IPS DF 4.7 (cell line): ENCODE measurements around the gene WDR91.

Experiments used
- DNase-seq: peaks from one replicate; pipeline ENCODE4 v3.0.0-alpha.2; 2013; ENCODE audit warnings: low spot score; ENCODE audit errors: extremely low read depth

Gene WDR91

DNA sequence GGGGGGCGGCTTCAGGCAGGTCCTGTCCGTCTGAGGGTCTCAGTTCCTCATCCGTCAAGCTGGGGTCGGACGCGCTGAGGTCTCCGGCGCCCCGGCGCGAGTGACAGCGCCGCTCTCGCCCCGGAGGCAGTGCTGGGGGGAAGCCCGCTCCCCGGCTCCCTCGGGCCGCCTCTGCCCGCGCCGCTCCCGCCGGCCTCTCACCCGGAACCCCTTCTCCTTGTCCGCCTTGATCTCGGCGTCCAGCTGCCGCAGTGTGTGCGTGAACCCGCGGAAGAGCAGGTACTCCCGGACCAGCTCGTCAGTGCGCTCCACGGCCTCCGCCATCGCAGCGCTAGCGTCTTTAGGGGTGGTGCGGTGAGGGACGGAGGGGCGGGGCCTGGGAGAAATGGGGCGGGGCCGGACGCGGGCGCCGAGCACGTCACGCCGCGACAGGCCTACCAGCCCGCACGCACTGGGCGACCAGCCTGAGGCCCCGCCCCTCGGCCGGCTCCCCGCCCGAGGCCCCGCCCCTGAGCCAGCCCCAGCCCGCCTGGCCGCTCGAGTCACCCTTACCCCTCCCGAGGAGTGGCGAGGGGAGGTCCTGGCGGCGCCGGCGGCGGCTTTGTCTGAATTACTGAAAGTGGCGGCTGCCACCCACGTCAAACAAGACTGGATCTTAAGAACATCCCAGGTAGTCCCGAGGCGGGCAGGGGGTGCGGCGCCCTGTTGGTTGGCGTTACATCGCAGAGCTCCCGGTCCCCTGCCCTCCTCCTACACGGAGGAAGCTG, at the start of gene WDR91:
TSS of gene WDR91 (minus strand) at position 348 of the 767 bp plus-strand sequence. CDS start at position 324, 24 bp downstream.
- no peak for DNase-seq

- no peak for DNase-seq
These were observed 49.1 kb upstream of the WDR91 start for GRCh38 chr7:135260470-135260869.

- no peak for DNase-seq
These were observed 48.4 kb upstream of the WDR91 start for GRCh38 chr7:135259702-135260101.

- DNase-seq: no peak
These were observed 47.3 kb upstream of the WDR91 start for GRCh38 chr7:135258585-135258984.

- no peak for DNase-seq
These were observed 46.5 kb upstream of the WDR91 start for GRCh38 chr7:135257790-135258189.

- no peak for DNase-seq
These were observed 42.8 kb upstream of the WDR91 start for GRCh38 chr7:135253851-135254771.

- DNase-seq: no peak
These were observed 40.4 kb upstream of the WDR91 start for GRCh38 chr7:135251496-135252391.

GRCh38 chr7:135248546-135248945, 37.2 kb upstream of the WDR91 start:
- no peak for DNase-seq

GRCh38 chr7:135247746-135248471, 36.6 kb upstream of the WDR91 start:
- no peak for DNase-seq

DNA sequence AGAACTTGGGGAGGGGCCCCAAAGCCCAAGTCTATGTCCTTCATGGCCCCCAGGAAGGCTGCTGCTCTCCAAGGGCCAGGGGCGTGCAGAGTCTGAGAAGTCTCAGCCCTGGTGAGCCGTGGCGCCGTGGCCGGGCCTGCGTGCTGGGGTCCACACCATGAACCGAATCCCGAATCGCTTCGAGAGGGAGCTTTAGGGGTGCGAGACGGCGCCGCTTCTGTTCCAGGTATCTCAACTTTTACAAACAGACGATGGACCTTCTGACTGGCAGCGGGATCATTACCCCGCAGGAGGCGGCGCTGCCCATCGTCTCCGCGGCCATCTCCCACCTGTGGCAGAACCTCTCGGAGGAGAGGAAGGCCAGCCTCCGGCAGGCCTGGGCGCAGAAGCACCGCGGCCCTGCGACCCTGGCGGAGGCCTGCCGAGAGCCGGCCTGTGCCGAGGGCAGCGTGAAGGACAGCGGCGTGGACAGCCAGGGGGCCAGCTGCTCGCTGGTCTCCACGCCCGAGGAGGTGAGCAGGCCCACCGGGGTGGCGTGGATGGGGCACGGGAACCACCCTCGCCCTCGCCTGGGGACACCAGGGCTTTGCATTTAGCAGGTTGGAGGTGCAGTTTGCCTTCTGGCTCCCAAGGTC, 35.0 kb upstream of the WDR91 start:
- no peak for DNase-seq

DNA sequence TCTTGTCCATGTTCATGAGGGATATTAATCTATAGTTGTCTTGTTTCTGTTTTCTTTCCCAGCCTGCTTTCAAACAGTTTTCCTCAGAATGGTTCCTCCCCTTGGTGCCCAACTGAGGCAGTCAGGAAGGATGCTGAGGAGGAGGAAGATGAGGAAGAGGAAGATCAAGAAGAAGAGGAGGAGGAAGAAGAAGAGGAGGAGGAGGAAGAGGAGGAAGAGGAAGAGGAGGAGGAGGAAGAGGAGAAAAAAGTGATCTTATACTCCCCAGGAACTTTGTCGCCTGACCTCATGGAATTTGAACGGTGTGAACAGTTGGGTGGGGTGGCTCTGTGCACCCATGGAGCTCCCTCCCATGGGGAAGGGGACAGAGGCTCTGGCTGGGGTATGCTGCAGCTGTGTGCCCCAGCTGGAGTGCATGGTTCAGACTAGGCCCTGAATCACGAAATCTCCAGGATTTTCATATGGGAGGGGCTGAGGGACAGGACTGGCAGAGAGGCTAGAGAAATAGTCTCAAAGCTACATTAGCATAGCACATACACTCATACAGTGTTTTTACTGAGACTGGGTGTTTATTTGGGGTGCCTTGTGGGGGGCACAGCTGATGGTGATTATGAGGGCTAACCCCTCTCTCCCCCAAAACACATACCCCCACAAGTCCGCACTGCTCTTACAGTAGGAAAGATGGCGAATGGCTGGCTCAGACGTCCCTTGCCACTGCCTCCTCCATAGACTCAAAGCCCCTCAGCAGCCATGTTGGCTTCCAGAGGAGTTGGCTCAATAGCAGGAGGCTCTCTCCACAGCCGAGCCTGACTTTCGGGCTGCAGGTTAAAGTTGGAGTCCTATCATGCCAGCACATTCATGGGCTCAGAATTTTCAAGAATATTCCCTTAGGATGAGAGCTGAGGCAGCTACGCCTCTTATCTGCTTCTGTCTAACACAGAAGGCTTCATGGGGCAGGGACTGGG, 34.2 kb upstream of the WDR91 start:
- DNase-seq: no peak

DNA sequence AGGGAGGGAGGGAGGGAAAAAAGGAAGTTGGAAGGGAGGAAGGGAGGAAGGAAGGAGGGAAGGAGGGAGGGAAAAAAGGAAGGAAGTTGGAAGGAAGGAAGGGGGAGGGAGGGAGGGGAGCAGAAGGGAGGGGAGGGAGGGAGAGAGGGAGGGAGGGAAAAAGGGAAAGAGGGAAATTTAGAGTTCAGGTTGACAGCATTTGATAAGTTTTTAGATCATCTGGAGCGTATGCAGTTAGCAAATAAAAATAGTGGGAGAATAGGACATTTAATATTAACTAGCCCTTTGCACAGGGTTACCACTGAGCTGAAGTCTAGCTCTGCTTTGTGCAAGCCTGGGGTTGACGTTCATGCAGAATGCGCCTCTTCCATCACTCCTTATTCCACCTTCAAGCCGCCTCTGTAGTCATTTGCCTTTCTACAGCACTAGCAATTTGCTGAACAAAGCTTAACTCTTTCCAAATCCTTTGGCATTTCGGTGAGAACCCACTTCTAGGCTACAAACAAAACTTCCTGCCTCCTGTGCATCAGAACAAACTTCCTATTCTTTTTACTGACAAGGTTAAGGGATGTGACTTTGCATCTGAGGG, 30.9 kb upstream of the WDR91 start:
- DNase-seq: no peak

GRCh38 chr7:135240441-135240840, 29.1 kb upstream of the WDR91 start:
- no peak for DNase-seq

DNA sequence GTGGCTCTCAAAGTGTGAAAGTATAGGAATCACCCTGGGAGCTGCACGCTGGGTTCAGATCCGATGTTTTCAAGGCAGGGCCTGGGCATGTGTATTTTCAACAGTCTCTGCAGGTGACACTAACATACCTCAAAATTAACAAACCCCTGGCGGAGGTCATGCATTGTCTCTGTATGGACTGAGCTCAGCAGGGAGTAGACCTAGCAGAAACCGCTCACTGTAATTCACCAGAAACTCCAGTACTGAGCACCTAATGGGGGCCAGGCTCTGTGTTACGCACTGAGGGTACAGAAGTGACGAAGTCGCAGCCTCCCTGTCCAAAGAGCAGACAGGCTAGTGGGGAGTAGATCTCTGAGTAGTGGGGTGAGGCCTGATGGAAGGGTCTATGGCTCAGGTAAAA, 27.9 kb upstream of the WDR91 start:
- DNase-seq: no peak

GRCh38 chr7:135238112-135238744, 26.9 kb upstream of the WDR91 start:
- no peak for DNase-seq

- DNase-seq: no peak
These were observed 25.4 kb upstream of the WDR91 start for GRCh38 chr7:135236727-135237126.

GRCh38 chr7:135235841-135236240, 24.5 kb upstream of the WDR91 start:
- no peak for DNase-seq

GRCh38 chr7:135234727-135235126, 23.4 kb upstream of the WDR91 start:
- no peak for DNase-seq
